MG63 (cell line): Measurements from ENCODE around the gene PIGR. TPM values are rescaled to one million over a fixed set of nuclear protein-coding genes. Genes with fewer than 3 reads are reported as not detected.

Experiments
- DNase-seq: peaks from one replicate; pipeline ENCODE4 v3.0.0-alpha.2; 2020
- H3K27me3 ChIP-seq: fragments of 250-450 bp; sonication (Bioruptor Pico); 2 replicates; pipeline ENCODE4 v1.5.1; 2020; ENCODE audit warnings: mild to moderate bottlenecking, moderate library complexity
- H3K36me3 ChIP-seq: fragments of 250-450 bp; sonication (Bioruptor Pico); 2 replicates; pipeline ENCODE4 v1.5.1; 2020; ENCODE audit warnings: mild to moderate bottlenecking, moderate library complexity
- H3K4me3 ChIP-seq: fragments of 250-450 bp; sonication (Bioruptor Pico); 2 replicates; pipeline ENCODE4 v1.5.1; 2020; ENCODE audit warnings: mild to moderate bottlenecking, moderate library complexity
- H3K9me3 ChIP-seq: fragments of 250-450 bp; sonication (Bioruptor Pico); 2 replicates; pipeline ENCODE4 v1.5.1; 2020; ENCODE audit warnings: mild to moderate bottlenecking, moderate library complexity
- total RNA-seq: library from RNA; depleted of rRNA; stranded (reverse); fragments of >200 nt; shearing (Covaris generic); gene quantifications from 2 replicates; pipeline ENCODE4 v1.2.3, GENCODE V29; 2014; ENCODE audit warnings: low replicate concordance; rRNA removed

PIGR gene
- total RNA-seq, 1 experiment from 2014 or later: not detected

DNA sequence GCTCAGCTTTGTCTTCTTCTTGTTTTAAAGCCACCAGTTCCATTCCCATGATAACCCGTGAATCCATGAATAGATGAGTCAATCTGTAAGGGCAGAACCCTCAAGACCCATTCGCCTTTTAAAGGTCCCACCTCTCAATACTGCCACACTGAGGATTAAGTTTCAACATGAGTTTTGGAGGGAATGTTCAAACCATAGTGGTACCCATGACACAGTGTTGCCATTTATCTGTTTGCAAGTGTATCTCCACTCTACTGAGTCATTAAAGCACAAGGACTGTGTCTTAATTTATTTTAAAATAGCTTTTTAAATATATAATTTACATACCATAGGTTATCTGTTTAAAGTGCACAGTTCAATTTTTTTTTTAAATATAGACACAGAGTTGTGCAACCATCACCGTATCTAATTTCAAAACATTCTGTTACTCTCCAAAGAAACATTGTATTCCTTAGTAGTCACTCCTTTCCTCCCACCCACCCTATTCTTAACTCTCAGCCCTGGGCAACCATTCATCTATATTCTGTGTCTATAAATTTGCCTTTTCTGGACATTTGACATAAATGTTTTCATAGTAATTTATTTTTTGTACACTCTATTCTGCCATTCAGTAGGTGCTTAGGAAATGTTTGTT lies 53.8 kb downstream of the PIGR start:
- H3K4me3 ChIP-seq: no peak overlapping the region
- no peaks in the 10 kb centered on the region for H3K9me3 ChIP-seq
- H3K36me3 ChIP-seq: no peaks in the 10 kb centered on the region
- peak; percentile 28 for DNase-seq
- H3K27me3 ChIP-seq: no peaks in the 10 kb centered on the region

DNA sequence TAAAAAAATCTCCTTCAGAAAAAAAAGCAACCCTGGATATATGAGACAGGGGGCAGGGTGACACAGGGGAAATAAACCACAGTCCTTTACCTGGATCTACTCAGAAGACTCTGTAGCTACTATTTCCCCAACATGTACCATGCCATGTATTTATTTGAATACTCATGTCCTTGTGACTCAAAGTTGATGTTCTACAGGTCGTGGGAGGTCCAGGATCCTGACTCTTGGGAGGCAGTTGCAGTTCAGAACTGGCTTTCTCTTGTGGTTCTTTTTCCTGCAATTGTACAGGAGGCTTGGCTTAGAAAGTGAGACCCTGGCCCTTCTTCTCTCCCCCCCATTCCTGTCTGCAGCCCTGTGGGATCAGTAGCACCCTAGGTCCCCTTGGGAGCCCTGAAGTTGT lies 54.9 kb downstream of the PIGR start:
- H3K36me3 ChIP-seq: no peaks in the 10 kb centered on the region
- H3K27me3 ChIP-seq: no peaks in the 10 kb centered on the region
- no peaks in the 10 kb centered on the region for H3K9me3 ChIP-seq
- 0 out of 2 replicates have a peak overlapping the region, but pooled peaks have one; percentile 3 for H3K4me3 ChIP-seq
- no peak for DNase-seq

DNA sequence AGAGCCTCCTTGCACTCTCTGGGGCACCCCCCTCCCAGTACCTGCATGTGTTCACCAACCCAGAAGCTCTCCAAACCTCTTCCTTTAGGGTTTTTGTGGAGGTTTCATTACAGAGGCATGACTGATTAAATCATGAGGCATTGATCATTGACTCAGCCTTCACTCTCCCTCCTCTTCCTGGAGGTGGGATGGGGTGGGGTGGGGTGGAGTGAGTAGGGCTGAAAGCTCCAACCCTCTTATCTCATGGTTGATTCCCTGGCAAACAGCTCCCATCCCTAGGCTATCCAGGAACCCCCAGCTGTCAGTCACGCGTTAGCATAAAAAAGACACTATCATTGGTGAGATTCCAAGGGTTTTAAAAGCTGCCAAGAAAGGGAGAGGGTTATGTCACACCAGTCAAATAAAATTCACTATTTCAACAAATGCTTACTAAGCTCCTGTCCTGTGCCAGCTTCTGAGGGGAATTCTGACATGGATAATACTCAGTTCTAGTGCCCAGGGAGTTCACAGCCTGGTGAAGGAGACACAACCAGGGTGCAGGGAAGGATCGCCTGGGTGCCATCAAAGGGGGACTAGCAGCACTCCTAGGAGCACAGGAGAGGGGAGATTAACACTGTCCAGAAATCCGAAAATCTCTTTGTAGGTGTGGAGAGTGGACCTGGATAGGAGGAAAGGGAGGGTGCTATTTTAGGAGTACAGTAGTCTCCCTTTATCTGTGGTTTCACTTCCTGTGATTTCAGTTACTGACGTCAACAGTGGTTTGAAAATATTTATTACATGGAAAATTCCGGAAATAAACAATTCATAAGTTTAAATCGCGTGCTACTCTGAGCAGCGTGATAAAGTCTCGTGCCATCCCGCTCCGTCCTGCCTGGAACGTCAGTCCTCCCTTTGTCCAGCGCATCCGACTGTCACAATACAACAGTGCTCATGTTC lies 55.9 kb downstream of the PIGR start:
- H3K4me3 ChIP-seq: peak overlapping the region; percentile 3; the same call in 1 of the 2 replicates
- no peaks in the 10 kb centered on the region for H3K27me3 ChIP-seq

DNA sequence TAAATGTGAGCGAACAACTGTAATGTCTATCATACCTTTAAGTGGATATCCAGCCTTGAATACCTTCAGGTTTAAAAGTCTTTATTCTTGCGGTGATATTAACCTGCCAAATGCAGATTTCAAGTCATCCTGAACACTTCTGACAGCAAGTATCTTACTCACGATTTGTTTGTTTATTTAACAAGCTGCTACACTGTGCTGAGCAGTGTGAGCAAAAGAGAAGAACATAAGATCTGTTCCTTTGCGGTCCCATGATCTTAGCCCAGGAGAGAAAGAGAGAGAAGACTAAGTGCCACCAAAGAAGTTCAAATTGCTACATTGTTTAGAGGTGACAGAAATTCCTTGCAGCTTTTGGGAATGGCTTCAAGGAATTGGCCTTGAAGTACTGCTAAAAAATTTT lies 58.6 kb downstream of the PIGR start:
- Histone ChIP-seq H3K27me3 (no peaks in the 10 kb centered on the region), H3K4me3 (no peak overlapping the region)
- DNase-seq: no peak

More for the DNA sequence above, 55.9 kb downstream of the PIGR start:
- DNase-seq: peak; percentile 96
- Histone ChIP-seq H3K36me3 (no peaks in the 10 kb centered on the region), H3K9me3 (no peaks in the 10 kb centered on the region)

DNA sequence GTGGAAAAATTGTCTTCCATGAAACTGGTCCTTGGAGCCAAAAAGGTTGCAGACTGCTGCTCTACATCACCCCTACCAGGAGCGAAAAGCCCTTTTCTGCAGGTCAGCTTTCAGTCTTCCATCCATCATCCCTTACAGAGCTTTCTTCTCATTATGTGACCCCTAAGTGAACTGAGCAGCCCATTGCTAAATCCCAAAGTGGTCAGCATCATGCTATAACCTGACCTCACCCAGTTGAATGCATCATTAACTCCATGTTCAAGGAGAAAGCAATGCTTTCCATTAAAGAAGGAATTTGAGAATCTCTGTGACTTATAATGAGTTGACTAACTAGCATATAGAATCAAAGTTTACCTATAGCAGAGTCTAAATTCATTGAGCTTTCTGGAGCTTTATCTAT lies 59.4 kb downstream of the PIGR start:
- no peaks in the 10 kb centered on the region for H3K27me3 ChIP-seq
- no peaks in the 10 kb centered on the region for H3K36me3 ChIP-seq
- no peak for DNase-seq
- H3K4me3 ChIP-seq: no peak overlapping the region
- H3K9me3 ChIP-seq: peaks cover 4% of the 10 kb centered on the region

More for the DNA sequence above, 58.6 kb downstream of the PIGR start:
- H3K9me3 ChIP-seq: peaks cover 2% of the 10 kb centered on the region
- no peaks in the 10 kb centered on the region for H3K36me3 ChIP-seq

DNA sequence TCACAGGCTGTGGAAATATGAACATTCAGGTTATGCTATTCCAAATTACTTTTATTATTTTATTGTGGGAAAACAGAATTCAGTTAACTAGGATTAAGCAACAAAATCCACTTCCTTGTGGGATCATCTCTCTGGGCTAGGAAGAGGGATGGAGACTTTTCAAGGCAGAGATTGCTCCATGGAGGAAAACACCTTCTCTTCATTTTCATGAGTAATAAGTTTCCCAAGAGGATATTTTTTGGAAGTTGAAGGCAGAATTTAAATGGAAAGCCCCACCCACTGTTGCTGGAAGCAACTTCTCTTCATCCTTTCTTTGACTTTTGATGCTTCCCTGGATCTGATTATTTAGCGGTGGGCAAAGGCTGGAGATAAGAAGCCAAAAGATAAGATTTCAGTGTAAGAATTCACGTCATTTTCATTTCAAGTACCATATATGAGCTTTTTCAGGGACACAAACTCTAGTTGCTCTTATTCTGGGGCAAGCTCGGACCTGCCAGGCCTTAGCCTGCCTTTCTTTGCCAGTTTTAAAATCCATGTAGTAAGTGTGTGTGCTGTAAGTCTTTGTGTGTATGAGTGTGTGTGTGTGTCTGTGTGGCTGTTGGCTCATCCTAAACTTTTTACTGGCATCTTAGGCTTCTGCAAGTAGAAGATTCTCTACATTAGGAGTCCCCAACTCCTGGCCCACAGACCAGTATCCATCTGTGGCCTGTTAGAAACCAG lies 60.8 kb downstream of the PIGR start:
- DNase-seq: no peak
- Histone ChIP-seq H3K4me3 (no peak overlapping the region), H3K9me3 (peaks cover 4% of the 10 kb centered on the region), H3K36me3 (no peaks in the 10 kb centered on the region), H3K27me3 (no peaks in the 10 kb centered on the region)

DNA sequence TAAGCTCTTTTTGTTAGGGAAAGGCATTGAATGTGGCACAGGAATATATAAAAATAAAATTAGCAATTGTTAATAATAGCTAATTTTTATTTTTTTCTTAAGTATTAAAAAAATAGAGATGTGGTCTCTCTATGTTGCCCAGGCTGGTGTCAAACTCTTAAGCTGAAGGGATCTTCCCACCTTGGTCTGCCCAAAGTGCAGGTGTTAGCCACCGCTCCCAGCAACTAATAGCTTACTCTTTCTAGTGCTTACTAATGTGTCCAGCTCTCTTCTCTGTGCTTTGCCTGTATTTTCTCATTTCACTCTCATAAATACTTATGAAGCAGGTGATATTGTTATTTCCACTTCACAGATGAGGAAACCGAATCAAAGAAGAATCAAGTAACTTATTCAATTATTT lies 62.4 kb downstream of the PIGR start:
- DNase-seq: no peak
- H3K36me3 ChIP-seq: no peaks in the 10 kb centered on the region
- H3K4me3 ChIP-seq: no peak overlapping the region
- peaks cover 9% of the 10 kb centered on the region for H3K9me3 ChIP-seq
- no peaks in the 10 kb centered on the region for H3K27me3 ChIP-seq

DNA sequence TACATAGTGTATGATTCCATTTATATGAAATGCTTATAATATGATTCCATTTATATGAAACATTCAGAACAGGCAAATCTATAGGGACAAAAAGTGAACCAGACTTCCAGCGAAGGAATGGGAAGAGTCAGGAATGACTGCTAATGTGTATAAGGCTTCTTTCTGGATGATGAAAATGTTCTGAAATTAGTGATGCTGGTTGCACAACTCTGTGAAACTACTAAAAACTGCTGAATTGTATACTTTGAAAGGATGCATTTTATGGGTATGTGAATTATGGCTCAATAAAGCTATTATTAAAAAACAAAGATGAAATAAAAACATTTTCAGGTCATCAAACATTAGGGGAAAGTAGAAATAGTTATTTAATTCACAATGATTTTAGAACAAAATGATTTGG lies 63.1 kb downstream of the PIGR start:
- DNase-seq: no peak
- no peak overlapping the region for H3K4me3 ChIP-seq
- no peaks in the 10 kb centered on the region for H3K27me3 ChIP-seq
- no peaks in the 10 kb centered on the region for H3K36me3 ChIP-seq
- peaks cover 16% of the 10 kb centered on the region for H3K9me3 ChIP-seq

DNA sequence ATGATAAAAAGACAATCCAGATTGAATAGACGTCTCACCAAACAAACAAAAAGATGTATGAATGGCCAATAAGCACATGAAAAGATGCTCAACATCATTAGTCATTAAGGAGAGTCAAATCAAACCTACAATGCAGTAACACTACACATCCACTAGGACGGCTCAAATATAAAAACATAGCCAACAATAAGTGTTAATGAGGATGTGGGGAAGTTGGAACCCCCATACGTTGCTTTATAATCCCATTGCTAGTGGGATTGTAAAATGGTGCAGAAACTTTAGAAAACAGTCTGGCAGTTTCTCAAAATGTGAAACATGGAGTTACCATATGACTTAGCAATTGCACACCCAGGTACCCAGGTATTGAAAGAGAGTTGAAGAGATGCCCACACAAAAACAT lies 63.7 kb downstream of the PIGR start:
- peaks cover 22% of the 10 kb centered on the region for H3K9me3 ChIP-seq
- DNase-seq: no peak
- no peaks in the 10 kb centered on the region for H3K27me3 ChIP-seq
- H3K36me3 ChIP-seq: no peaks in the 10 kb centered on the region
- no peak overlapping the region for H3K4me3 ChIP-seq

DNA sequence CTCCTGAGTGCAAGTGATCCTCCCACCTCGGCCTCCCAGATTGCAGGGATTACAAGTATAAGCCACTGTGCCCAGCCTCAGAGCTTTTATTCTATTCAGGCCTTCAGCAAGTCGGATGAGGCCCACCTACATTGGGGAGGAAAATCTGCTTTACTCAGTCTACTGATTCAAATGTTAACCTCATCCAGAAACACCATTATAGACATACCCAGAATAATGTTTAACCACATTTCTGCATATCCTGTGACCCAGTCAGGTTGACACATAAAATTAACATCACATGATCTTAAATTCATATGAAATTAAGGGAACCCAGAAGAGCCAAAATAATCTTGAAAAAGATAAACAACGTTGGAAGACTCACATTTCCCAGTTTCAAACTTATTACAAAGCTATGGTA lies 66.0 kb downstream of the PIGR start:
- no peaks in the 10 kb centered on the region for H3K36me3 ChIP-seq
- DNase-seq: no peak
- no peak overlapping the region for H3K4me3 ChIP-seq
- no peaks in the 10 kb centered on the region for H3K27me3 ChIP-seq
- peaks cover 27% of the 10 kb centered on the region for H3K9me3 ChIP-seq

Other genes starting within 250 kb of the PIGR start
- not detected in 2 replicates for gene IL19, start 175.7 kb downstream of the PIGR start, total RNA-seq
- not detected in 2 replicates for gene IL10, start 174.0 kb downstream of the PIGR start, total RNA-seq
- gene IL20, start 80.8 kb downstream of the PIGR start, total RNA-seq: not detected in 2 replicates
- not detected in 2 replicates for gene IL24, start 49.0 kb downstream of the PIGR start, total RNA-seq
- gene FCMR, start 24.5 kb downstream of the PIGR start, total RNA-seq: 0.36 TPM in 1 of 2 replicates, not detected in the other
- not detected in 2 replicates for gene FCAMR, start 24.0 kb upstream of the PIGR start, total RNA-seq
- 0.26 TPM in 1 of 2 replicates, not detected in the other for gene C1orf116, start 86.3 kb upstream of the PIGR start, total RNA-seq
- 5.4 and 5.5 TPM in 2 replicates for gene YOD1, start 104.7 kb upstream of the PIGR start, total RNA-seq
- 1.9 and 2.4 TPM in 2 replicates for gene PFKFB2, start 106.8 kb upstream of the PIGR start, total RNA-seq
- gene C4BPB, start 142.4 kb upstream of the PIGR start, total RNA-seq: 3.5 TPM in 1 of 2 replicates, not detected in the other
- not detected in 2 replicates for gene C4BPA, start 157.8 kb upstream of the PIGR start, total RNA-seq